IPS DF 4.7 (cell line): ENCODE measurements around the gene FNBP1.
"Not testable (repeated sequence)": the region's sequence is repeated elsewhere in the genome, so short reads cannot be mapped to it uniquely, and the experiment has no call there.

ENCODE experiments used
- DNase-seq: peaks from one replicate; pipeline ENCODE4 v3.0.0-alpha.2; 2013; ENCODE audit warnings: low spot score; ENCODE audit errors: extremely low read depth

The FNBP1 gene

DNA sequence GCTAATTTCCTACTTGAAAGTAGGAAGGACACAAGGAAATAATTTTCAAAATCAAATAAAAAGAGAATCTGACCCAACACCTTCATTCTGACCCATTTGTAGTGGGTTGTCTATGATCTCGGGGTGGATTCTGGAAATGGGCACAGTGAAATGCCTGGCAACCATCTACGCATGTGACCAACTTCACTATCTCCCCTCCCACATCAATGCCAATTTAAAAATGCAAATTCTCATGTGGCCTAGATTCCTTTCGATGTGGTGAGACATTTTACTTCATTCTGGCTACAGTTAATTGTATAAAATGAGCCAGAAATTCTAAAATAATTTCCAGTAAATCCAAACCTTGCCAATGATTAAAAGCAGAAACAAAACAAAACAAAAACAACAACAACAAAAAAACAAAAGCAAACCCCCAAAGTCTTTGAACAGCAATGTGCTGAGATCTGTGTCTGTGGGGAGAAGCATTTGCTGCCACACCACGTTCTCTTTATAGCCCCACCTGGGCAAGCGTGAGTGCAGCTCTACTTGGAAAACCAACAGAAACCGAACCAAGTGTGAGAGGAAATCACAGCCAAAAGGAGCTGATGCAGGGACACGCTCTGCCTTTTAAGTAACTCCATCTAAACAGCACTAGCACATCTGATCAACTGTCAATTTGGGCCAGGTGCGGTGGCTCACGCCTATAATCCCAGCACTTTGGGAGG is 148.7 kb downstream of the FNBP1 start:
- no peak for DNase-seq

DNA sequence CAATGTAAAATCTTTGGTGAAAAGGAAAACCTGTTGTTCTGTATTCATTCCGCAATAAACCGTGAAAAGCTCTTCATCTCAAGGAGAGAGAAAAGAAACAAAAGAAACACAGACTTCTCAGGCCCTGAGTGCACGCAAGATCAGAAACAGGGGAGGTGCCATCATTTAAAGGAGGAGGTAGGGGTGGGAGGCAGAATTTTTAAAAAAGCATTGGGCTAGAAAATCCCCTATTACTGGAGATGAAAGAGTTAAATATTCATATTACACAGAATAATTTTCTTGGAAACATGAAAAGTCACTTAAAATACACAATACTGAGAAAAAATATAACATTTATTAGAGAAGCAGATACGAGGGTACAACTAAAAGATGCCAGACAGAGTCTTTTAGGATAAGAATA is 151.4 kb downstream of the FNBP1 start:
- no peak for DNase-seq

DNA sequence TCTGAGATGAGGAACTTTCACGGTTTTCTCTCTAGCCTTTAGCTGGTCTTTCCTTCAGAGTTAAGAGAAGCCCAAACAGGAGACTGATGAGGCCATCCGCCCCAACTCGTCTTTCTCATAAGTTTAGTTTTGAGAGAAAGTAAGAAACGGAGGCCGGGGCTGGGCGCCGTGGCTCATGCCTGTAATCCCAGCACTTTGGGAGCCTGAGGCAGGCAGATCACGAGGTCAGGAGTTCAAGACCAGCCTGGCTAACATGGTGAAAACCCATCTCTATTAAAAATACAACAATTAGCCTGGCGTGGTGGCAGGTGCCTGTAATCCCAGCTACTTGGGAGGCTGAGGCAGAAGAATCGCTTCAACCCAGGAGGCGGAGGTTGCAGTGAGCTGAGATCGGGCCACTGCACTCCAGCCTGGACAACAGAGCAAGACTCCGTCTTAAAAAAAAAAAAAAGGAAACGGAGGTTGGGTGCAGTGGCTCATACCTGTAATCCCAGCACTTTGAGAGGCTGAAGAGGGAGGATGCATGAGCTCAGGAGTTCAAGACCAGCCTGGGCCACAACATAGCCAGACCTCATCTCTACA is 152.2 kb downstream of the FNBP1 start:
- DNase-seq: not testable (repeated sequence)

DNA sequence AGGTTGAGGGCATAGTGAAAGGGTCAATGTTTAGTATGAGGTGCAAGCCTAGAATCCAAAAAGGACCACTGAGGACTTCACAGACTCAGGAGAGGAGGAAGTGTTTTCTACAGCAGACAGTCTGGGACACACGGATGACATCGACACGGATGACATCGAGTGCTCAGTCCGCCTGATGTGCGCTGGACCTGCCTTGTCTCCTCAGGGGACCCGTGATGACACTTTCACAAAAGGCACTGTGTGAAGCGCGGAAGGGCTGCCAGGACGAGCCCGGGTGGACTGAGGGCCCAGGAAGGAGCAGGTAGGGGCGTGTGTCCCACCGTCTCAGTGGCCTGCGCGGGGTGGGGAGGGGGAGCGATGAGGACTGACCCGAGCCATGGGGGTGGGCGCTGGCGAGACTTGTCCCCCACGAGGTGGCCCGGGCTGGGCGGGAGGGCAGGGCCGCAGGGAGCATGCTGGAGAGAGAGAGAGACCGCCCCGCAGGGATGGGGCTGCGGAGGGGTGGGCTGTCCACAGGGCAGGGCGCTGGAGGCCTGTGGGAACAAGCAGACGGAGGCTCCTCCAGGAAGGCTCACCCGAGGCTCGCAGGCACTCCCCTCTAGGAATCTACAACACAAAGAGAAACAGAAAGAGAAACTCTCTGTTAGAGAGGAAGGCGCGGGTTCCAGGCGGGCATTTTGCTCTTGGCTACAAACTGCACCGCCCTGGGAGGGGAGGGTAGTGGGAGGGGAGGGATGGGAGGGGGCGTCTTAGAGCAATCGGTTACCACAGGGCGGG is 152.9 kb downstream of the FNBP1 start:
- DNase-seq: peak; percentile 46

DNA sequence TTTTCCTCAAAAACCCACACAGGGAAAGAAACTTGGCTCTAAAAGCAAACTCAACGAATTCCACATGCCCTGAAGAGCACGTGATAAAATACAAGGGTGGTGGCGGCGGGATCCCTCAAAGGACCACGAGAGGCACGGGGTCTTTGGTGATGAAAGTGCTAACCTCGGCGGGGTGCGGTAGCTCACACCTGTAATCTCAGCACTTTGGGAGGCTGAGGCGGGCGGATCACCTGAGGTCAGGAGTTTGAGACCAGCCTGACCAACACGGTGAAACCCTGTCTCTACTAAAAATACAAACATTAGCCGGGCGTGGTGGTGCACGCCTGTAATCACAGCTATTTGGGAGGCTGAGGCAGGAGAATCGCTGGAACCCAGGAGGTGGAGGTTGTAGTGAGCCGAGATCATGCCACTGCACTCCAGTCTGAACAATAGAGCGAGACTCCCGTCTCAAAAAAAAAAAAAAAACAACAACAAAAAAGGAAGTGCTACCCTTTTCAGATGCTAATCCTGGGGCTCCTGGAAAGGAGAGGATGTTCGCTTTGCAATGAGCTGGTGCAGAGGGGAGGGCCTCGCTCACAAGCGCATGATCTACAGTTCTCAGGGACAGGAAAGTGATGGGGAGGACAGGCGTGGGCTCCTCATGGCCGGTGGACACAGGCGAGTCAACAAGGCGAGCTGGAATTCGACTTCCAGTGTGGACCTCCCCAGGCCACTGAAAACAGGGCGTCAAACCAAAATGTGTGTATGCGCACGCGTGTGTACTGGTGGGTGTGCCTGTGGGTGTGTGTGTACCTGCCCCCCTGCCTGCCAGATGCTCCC is 153.7 kb downstream of the FNBP1 start:
- no peak for DNase-seq

DNA sequence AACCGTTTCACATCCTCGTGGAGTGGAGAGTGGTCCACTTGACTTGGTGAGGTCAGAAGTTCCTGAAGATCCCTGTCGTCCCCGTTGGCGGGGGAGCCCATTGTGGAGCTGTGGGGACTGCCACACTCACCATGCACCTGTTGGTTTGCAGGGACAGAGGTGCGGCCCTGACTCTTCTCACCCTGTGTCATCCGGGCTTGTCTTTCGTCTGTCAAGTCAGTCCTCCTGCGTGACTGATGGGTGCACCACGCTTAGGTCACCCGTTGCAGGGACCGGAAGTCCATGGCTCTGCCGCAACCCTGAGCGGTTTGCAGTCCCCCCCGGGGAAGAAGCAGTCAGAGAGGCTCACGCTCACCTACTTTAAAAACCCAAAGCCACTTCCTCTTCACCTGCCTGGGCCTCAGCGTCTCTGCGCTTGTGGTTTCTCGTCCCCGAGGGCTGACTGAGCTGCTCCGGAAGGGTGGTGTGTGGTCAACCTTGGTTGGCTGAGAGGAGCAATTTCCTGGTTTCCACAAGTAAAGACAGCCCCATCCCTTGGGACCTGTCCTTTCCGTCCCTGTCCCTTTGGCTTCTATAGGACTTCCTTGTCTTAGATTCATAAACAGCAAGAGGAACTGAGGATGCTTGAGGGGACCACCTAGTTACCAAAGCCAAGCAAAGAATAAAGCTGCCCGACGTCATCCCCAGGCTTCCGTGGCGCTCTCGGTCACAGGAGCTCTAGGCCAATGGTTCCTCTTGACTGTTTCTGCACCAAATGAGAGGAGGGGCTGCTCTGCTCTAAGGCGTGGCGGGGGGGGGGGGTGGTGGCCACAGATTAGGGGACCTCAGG is 154.5 kb downstream of the FNBP1 start:
- DNase-seq: no peak

DNA sequence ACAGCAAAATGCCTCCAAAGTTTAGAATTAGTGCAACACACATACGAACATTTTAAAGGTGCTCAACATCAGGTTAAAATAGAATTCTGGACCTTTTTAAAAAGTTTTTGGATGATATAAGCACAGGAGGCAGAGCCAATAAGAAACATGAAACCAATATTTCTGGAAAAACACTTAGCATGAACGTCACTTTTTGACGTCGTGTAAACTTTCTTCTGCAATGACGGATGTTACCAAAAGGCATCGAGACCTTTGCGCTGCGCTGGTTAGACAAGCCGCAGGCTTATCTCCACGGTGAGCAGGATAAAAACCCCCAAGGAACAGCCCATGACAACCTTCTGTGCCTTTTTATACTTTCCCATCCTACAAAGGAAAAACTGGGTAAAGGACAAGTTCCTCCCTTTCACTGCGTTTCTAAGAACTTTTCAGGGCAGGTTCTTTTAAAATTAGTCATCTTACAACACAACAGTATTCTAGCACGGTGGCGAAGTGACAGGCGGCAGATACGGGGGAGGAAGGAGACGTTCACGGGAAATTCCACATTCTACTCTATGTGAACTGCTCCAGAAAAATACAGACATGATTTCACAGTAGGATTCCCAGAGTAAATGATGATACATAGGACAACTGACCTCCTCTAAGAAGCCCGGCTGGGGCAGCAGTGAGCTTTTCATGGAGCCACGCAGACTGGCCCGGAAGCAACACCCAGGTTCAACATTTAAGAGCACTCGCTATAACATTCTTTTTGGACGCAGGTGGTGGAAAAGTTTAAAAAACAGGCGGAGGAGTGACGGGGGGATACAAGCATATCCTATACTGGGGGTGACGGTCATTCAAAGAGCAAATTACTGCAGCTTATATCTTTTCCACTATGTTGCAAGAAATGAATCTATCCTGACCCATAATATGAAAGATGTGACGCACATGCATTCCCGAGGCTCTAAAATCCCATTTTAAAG is 155.4 kb downstream of the FNBP1 start:
- no peak for DNase-seq

DNA sequence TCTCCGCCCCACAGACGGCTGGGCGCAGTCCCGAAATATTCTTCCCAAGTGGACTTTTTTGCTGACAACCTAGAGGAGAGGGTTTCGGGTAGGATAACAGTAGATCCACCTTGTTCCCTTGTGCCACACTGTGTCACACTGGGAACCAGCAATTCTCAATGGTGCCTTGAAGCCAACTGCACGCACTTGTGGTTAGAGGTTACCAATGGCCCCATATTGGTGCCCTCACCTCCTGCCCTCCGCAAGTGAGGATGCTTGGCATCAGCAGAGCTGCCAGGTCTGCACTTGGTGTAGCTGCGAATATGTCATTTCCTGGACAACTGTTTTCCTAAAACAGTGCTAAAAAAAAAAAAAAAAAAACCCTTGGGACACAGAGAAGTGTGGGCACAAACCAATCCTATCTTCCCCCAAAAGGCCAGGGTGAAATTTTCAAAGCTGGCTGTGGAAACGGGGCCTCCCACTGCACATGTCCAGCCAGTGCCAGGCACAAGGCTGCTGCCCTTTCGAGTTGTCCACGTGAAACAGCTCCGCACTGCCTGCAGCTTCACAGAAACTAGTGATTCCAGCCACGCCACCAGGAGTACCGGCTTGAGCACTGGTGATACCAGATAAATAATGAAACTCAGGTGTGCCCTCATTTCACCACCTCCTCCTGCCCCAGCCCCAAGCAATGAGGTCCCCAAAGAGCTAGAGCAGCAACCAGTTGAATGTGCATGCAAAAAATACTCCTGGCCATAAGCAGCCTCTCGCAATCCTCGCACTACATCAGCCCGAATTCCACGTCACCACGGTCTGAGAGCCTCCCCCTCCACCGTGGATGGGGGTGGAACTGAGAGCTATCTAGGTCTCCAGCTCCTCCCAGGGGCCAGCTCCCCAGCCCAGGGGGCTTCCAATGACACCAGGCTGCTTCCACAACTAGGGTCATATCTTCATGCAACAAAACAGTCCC is 156.5 kb downstream of the FNBP1 start:
- DNase-seq: no peak

DNA sequence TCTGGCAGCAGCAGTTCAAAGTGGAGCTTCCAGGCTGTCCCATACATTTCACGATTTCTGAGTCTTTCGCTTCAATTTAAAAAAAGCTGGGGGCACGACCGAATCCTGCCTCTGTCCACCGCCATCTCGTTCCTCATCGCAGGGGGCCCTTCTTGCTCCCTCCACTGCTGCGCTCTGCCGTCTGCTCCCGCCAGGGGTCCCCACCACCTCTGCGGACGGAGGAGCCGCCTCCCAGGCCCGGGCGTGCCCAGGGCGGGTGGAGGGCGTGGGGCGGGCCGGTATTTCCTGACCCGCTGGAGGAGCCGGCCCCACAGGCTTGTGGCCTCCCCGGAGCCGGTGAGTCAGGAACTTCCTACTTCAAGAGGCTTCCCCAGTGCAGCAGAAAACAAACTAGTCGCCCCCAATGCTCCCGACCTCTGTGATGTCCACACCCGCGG is 157.3 kb downstream of the FNBP1 start:
- DNase-seq: peak; percentile 51

DNA sequence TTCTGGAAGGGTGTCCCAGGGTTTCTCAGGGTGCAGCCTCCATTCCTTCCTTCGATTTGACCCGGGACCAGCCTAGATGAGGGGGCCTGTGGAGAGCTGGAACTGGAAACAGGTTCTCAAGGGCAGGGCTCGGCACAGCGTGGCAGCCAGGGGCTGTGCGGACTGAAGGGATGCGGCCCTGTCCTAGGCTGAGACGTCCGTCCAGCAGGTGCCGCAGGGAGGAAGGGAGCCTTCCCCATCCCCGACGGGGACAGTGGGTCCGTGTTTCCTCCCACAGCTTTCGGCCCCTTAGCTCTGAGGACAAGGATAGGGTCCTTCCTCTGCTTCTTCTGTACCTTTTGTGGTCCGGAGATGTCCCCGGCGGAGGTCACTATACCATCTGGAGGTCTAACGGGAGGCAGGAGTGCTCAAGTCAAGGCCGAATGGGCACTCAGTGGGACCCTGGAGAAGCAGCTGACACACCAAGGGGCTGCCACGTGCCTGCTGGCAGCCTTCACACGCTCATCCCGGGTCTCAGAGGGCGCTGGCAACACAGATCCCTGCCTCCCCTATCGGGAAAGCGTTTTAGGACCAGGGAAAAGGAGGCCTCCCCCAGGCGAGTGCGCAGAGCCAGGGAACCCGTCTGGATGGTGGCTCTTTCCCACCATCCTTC is 157.8 kb downstream of the FNBP1 start:
- DNase-seq: no peak

DNA sequence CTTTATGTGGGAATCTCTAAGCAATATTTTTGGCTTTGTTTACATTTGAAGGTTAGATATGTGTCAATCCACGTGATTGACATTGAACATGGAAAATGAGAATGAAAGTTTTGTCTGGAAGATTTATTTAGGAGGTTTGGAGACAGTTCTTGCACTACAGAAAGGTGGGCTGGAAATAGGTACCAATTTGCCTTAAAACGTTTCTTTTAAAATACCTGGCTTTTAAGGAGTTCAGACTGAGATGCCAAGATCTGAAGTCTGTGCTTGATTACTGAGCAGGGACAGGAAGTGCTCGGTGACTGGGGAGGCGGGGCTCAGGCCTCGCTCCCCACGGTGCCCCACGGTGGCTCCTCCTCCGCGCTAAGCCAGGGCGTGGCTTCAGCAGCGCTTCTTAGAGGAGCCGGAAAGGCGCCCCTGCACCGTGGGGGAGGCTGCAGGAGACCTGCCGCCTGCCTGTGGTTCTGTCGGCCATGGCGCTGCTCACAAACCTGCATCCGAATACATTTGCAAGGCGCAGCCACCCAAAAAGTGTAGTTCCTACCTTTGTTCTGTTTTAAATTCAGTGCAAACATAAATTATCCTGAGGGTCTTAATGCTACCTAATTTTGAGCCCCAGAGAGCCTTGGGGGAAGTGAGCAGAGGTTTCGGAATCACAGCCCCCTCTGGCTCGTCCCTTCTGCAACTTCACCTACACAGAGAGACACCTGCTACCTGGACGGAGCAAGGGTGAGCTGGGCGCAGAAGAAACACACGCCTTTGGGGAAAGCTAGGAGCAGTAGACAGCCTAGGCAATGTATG is 158.6 kb downstream of the FNBP1 start:
- peak; percentile 71 for DNase-seq

DNA sequence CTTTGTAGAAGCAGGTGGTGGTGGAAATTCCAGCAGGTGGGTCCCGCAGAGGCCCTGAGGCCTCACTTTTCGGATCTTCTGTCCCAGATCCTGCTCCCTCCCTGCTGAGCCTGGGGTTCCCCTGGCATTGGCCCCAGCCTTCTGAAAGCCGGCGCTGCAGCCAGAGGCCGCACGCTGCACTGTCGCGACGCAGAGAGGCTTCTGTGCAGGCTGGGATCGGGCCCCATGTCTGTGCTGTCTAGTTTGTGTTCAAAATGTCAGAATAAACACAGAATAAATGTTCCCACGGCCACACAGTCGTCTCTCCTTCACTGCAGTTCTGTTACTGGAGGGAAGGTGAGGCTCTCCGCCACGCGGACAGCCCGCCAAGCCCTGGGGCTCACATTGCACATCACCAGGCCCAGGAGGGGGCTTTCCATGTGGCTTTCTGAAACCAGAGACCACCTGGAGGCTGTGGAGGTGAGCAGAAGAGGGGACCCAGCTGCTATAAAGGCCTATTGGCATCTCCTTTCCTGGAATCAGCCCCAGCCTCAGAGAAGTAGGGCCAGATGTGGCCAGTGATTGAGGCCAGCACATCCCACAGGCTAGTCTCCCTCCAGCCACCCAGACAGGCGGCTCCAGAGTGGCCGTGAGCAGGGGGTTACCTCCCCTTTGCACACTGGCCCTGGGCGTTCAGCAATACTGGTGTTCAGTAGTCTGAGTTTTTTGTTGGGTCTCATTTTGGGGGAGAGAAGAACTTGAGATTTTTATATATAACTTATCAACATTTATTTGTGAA is 161.3 kb downstream of the FNBP1 start:
- DNase-seq: no peak

DNA sequence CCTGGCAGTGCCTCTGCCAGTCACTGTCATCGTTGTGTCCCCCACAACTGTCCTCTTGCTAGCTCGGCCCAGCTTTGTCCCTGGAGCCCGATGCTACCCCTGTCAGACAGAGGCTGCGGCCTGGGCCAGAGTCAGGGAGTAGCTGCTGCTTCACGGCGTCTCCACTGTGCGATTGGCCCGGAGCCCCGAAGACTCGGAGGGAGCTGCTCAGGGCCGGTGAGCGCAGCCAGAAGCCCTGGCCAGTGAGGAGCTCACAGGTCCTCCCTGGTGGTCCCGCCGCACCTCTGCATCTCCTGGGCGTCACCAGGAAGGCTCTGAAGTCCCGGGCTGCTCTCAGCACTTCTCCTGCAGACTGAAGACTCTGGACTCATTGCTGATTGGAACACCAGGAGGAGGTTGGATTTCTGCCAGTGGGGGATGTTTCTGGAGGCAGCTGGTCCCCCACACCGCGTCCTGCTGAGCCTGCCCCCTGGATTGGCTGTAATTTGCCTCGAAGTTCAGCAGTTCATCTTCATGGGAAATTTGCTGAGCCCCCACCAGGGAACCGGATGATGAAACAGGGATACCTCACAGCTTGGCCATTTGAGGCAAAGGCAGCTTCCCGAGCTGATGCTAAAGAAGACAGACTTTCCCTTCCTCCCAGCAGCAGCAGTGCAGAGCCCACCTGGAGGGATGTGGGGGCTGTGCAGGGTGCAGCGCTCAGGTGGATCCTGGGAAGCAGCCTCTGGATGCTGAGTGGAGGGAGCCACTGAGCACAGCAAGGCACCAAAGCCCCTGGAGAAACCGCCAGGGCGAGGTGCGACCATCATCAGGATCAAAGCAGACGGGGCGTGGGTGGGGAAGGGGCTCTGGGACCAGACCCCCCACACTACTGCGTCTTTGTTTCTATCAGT is 162.1 kb downstream of the FNBP1 start:
- no peak for DNase-seq

DNA sequence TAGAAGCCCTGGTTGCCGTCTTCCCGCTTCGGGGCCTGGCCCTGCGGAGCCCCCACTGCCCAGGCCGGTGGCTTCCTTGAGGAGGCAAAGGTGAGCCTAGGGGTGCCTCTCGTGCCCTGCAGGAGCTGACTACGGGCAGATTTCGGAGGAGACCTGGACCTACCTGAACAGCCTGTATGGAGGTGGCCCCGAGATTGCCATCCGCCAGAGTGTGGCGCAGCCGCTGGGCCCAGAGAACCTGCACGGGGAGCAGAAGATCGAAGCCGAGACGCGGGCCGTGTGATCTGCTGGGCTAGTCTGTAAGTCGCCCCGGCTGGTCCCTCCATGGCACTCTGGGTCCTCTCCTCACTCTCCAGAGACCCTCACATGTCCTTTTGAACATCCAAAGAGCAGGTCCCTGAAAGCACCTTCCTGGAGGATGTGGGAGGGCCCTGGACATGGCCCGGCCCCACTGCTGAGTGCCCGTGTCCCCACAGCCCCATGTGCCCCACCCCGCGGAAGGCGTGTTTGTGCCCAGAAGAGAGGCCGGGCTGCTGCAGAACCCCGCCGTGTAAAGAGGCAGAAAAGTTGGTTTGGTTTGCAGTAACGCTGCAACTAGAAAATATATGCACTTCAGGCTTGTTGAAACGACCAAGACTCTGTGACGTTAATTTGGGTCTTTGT is 162.9 kb downstream of the FNBP1 start:
- DNase-seq: no peak
